GM19043 (cell line): ENCODE data around the gene FAM120B.

ENCODE experiments used
- ATAC-seq: cut with Tn5 transposase; IDR thresholded peaks from one replicate; pipeline ENCODE4 v1.9.1; 2021; ENCODE audit warnings: low read depth; ENCODE audit not compliant: unreplicated experiment

FAM120B gene

GRCh38 chr6:170451762-170452651 is 145.4 kb downstream of the FAM120B start:
- no peak for ATAC-seq

GRCh38 chr6:170452767-170453545 is 146.4 kb downstream of the FAM120B start:
- no peak for ATAC-seq

GRCh38 chr6:170453586-170454511 is 147.3 kb downstream of the FAM120B start:
- ATAC-seq: no peak

- no peak for ATAC-seq
Observed at GRCh38 chr6:170454512-170455285, 148.1 kb downstream of the FAM120B start.

GRCh38 chr6:170455335-170455979 is 148.9 kb downstream of the FAM120B start:
- no peak for ATAC-seq

- no peak for ATAC-seq
Observed at GRCh38 chr6:170456334-170456733, 149.8 kb downstream of the FAM120B start.
